Measurements from ENCODE around the gene APOBEC3G.

The APOBEC3G gene

GRCh38 chr22:39128508-39128907, 51.4 kb downstream of the APOBEC3G start:
- no peak for DNase-seq

DNA sequence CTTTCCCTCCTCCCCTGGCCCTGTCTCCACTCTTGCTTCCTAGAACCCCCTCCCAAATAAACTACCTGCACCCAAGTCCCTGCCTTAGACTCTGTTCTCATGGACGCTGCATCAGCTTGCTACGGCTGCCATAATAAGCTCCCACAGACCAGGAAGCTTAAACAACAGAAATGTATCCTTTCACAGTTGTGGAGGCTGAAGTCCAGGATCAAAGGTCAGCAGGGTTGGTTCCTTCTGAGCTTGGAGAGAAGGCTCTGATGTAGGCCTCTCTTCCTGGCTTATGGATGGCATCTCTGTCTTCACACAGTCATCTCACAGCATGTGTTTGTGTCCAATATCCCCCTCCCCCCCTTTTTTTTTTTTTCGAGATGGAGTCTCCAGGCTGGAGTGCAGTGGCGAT, 52.0 kb downstream of the APOBEC3G start:
- DNase-seq = no peak

DNA sequence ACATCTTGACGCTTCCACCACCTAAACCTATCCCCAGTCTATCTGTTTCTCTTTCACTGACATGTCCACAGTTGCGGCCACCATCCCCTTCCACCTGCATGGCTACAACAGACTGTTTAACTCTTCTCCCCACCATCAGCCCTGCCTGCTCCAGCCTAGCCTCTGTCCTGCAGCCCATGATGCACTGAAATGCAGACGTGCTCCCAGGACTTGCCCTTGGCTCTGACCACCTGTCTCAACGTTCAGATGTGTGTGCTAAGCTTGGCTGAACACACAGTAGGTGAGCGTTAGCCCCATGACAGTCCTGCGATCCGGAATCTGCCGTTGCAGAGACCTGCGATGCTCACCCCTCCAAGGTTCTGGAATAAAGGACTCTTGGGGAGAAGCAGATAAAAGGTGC, 52.7 kb downstream of the APOBEC3G start:
- no peak for DNase-seq

DNA sequence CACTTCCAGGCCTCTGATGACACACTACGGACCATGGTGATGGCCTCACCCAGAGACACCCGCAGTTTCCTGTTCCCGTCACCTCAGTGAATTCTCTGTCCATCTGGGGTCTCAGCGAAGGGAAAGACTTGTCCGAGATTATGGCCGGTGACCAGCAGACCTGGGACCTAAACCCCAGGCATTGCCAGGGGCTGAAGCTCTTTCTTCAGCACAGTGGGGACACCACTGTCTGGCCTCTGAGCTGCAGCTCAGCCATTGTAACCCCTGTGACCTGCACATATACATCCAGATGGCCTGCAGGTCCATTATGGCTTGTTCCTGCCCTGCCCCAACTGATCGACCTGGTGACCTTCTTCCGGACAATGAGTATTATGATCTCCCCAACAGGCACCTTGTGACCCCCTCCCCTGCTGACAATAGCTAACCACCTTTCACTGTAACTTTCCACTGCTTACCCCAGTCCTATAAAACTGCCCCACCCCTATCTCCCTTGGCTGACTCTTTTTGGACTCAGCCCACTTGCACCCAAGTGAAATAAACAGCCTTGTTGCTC, 53.2 kb downstream of the APOBEC3G start:
- no peak for DNase-seq

DNA sequence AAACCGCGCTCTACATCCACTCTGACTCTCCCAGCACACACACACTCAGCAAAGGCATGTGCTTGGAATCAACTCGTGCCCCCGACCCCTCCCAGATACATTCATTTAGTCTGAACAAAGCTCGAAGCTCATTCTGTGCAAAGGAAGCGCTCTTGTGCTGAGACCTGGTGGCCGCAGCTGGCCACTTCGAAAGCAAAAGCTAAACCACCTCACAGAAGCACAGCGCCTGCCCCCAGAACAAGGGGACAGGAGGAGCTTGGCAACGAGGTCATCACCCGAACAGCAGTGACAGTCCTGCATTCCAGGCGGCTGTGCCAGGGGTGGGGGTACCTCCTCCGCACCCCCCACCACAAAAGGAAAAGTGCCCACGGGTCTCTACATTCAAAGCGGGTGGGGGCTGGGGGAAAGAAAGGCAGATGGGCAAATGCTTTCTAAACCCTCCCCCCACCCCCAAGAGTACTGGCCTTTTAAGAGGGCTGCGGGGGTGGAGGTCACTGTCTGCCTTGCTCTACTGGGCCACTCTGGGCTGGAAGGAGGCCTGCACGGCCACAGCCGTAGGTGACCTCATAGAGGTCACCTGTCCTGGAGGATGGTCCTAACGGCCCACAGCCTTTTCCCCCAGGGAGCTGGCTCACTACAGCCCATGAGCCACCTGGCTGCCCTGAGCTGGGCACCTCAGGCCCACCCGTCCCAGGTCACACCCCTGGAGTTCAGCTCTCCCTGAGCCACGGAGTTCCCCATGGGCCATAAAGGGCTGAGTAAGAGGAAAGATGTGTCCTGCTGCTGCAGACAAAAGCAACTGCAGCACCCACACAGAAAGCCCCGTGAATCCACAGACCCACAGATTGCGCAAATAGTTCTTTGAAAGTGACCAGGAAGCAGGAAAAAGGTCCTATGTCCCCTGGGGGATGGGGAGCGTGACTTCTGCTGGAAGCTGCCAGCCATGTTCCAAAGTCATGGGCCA, 54.1 kb downstream of the APOBEC3G start:
- DNase-seq = no peak

DNA sequence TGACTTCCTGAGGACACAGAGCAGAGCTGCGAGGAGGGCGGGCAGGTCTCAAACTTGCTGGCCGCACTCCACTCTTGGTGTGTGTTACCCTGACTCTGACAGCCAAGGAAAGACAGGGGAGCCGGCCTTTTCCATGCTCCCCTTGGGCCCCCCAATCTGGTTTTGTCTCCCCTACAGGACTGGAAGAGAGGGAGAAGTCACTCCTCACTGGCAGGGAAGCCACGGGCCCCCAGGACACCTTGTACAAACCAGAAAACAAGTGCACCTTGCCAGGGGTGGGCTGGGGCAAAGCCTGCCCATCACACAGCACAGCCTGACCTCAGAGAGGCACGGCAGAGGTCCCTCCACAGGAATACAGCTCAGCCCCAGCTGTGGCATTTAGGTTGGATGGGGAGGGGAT, 55.2 kb downstream of the APOBEC3G start:
- no peak for DNase-seq

GRCh38 chr22:39132871-39133524, 55.9 kb downstream of the APOBEC3G start:
- DNase-seq = no peak

- DNase-seq = no peak
Observed at GRCh38 chr22:39133871-39134270, 56.8 kb downstream of the APOBEC3G start.

GRCh38 chr22:39134366-39135091, 57.5 kb downstream of the APOBEC3G start:
- DNase-seq = no peak

DNA sequence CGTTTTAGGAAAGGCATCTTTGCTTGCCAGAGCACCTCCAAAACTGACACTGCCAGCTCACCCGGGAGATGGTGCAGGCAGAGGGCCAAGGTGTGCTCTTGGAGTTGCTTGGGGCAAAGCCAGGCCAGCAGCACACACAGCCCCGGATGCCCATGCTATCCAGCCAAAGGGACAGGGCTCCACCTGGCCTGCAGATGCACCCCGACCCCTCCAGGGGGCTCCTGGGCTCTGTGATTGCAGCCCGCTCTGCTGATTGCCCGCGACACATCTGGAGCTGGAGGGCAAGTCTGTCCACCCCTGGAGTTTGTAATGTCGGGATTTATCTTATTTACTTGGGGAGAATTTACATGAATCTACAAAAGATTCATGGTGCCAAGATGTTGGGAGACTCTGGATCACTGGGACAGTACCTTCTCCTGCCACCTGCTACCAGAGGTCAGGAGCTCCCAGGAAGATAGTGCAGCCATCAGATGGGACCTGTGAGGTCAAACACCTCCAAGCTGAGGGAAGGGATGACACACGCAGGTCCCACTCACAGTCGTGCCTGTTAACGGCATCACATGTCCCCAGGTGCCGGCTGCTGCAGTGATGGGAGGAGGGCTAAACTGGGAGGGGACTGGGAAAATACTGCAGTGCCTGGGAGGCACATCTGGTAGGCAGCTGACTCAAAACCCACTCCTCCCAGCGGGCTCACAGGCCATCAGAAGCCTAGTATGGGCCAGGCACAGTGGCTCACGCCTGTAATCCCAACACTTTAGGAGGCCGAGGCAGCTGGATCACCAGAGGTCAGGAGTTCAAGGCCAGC, 58.2 kb downstream of the APOBEC3G start:
- peak; percentile 38 for DNase-seq

DNA sequence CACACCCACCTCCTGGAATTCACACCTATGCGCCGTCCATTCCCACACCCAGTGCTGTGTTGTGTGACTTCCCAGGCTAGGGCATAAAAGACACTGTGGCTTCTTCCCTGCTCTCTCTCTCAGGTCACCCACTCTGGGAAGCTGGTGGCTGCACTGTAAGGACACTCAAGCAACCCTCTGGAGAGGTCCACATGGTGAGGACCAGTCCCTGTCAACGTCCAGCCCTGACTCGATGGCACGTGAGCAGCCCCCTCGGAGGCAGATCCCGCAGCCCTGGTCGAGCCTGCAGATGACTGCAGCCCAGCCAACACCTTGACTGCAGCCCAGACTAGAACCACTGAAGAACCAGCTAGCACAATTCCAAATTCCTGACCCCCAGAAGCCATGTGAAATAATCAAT, 59.2 kb downstream of the APOBEC3G start:
- DNase-seq = no peak

Data from NCI-H510A (cell line).